Sigmoid colon (tissue), 7 donors: ENCODE measurements around the gene PPARD. TPM values are rescaled to one million over a fixed set of nuclear protein-coding genes. Genes with fewer than 3 reads are reported as not detected.
A peak's percentile ranks its signal among the peaks of the same experiment; 100 is the strongest.

Experiments used
- DNase-seq: peaks from one replicate; pipeline ENCODE4 v3.0.0-alpha.2; 2019
- H3K27ac ChIP-seq, 4 donors: fragments of 200-600 bp; sonication (generic); one replicate each; pipeline ENCODE4 v1.5.1; 2016 to 2019; ENCODE audit warnings: mild to moderate bottlenecking in 1 of 4
- H3K27me3 ChIP-seq, 3 donors: fragments of 200-600 bp; sonication (generic); one replicate each; pipeline ENCODE4 v1.5.1; 2019; ENCODE audit warnings: mild to moderate bottlenecking in 1 of 3
- H3K36me3 ChIP-seq, 4 donors: fragments of 200-600 bp; sonication (generic); one replicate each; pipeline ENCODE4 v1.5.1; 2016 to 2019
- H3K4me1 ChIP-seq, 4 donors: fragments of 200-600 bp; sonication (generic); one replicate each; pipeline ENCODE4 v1.5.1; 2017 to 2019
- H3K4me3 ChIP-seq, 4 donors: fragments of 200-600 bp; sonication (generic); one replicate each; pipeline ENCODE4 v1.5.1; 2017 to 2019; ENCODE audit warnings: mild to moderate bottlenecking in 2 of 4, moderate library complexity in 1 of 4
- H3K9me3 ChIP-seq, 4 donors: fragments of 200-600 bp in 3 of 4; sonication (generic) in 3 of 4; one replicate each; pipeline versions ENCODE4 v1.5.1 to v1.6.1; 2013 to 2019
- EP300 ChIP-seq, 4 donors: sonication (generic); formaldehyde crosslinking; IDR thresholded peaks; one replicate each; pipeline ENCODE4 v1.6.1; 2017; ENCODE audit warnings: antibody characterized with exemption in 4 of 4
- POLR2A ChIP-seq, 2 donors: fragments of 450-650 bp; IDR thresholded peaks; one replicate each; pipeline ENCODE4 v1.6.1; 2016; ENCODE audit warnings: antibody characterized with exemption in 2 of 2, mild to moderate bottlenecking in 2 of 2, moderate library complexity in 2 of 2
- POLR2AphosphoS5 ChIP-seq, 4 donors: sonication (generic); formaldehyde crosslinking; IDR thresholded peaks; one replicate each; pipeline ENCODE4 v1.6.1; 2017; ENCODE audit warnings: antibody characterized with exemption in 4 of 4
- WGBS, 2 donors: extraction: QIAGEN DNeasy Blood & Tissue Kit; methylation state at CpG; one replicate each; pipeline ENCODE4 v1.1.7; 2013; 5-methylcytosine and 5-hydroxymethylcytosine counted together
- intact Hi-C: fragments of 100-400 bp; cut with DNase I; formaldehyde crosslinking; loops from one replicate; pipeline ENCODE4 v1.15.1; 2023
- polyA plus RNA-seq, 3 donors: library from polyadenylated mRNA; stranded (reverse); fragments of 200-250 nt; gene quantifications; one replicate each; pipeline ENCODE4 v1.2.3, GENCODE V29; 2013
- total RNA-seq, 4 donors: library from RNA; depleted of rRNA; stranded (reverse); fragments of >200 nt; gene quantifications; one replicate each; pipeline ENCODE4 v1.1.0, GENCODE V29; 2016
- TF ChIP-seq, protein P1 (sequence below), 4 experiments: fragments of 450-650 bp in 3 of 4; fragments of 200-600 bp in 1 of 4; IDR thresholded peaks; one replicate each; pipeline ENCODE4 v1.5.1; 2016 to 2019; ENCODE audit warnings: antibody characterized with exemption in 4 of 4, mild to moderate bottlenecking in 3 of 4, moderate library complexity in 2 of 4
- donor health status: healthy with polysubstance abuse.
- donor health status: Bipolar disorder and iron deficiency.
- donor health status: healthy.

Gene PPARD
- total and polyA plus RNA-seq, 7 donors: 5.8 to 75.4 (median 16.8) TPM

DNA sequence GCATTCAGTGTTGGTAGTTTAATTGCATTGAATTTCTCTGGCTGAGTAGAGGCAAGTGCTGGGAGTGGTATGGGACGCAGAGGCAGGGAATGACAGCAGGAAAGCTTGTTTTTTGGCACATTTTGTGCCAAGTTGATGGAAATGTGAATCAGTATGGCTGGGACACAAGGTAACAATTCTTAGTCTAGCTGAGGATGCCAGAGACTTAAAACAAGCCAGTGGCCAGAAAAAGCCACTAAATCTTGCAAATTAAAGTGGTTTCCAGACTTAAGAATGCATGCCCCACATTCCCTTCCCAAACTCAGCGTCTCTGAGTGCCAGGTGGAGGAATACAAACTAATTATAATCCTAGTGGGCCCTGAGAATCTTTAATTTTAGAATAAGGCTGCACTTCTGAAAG, 35.9 kb downstream of the PPARD start:
- H3K27me3 ChIP-seq: no peaks in the 10 kb centered on the region
- no peaks in the 10 kb centered on the region for H3K9me3 ChIP-seq
- 91 to 95% methylated on average over 2 of the region's 2 CpGs for WGBS, 2 donors
- intact Hi-C loops: no loop called here
- H3K4me3 ChIP-seq: no peak overlapping the region
- peaks cover 0 to 41% (median 21%) of the 10 kb centered on the region in 4 donors for H3K4me1 ChIP-seq
- H3K36me3 ChIP-seq: no peaks in the 10 kb centered on the region
- DNase-seq: no peak
- H3K27ac ChIP-seq: no peak overlapping the region
- TF ChIP-seq, protein P1, sequence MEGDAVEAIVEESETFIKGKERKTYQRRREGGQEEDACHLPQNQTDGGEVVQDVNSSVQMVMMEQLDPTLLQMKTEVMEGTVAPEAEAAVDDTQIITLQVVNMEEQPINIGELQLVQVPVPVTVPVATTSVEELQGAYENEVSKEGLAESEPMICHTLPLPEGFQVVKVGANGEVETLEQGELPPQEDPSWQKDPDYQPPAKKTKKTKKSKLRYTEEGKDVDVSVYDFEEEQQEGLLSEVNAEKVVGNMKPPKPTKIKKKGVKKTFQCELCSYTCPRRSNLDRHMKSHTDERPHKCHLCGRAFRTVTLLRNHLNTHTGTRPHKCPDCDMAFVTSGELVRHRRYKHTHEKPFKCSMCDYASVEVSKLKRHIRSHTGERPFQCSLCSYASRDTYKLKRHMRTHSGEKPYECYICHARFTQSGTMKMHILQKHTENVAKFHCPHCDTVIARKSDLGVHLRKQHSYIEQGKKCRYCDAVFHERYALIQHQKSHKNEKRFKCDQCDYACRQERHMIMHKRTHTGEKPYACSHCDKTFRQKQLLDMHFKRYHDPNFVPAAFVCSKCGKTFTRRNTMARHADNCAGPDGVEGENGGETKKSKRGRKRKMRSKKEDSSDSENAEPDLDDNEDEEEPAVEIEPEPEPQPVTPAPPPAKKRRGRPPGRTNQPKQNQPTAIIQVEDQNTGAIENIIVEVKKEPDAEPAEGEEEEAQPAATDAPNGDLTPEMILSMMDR (IDR thresholded peaks at IDR 0.05): no peak
- no peak for TF ChIP-seq POLR2AphosphoS5 (IDR thresholded peaks at IDR 0.05)
- no peak for TF ChIP-seq POLR2A (IDR thresholded peaks at IDR 0.05)
- no peak for TF ChIP-seq EP300 (IDR thresholded peaks at IDR 0.05)

DNA sequence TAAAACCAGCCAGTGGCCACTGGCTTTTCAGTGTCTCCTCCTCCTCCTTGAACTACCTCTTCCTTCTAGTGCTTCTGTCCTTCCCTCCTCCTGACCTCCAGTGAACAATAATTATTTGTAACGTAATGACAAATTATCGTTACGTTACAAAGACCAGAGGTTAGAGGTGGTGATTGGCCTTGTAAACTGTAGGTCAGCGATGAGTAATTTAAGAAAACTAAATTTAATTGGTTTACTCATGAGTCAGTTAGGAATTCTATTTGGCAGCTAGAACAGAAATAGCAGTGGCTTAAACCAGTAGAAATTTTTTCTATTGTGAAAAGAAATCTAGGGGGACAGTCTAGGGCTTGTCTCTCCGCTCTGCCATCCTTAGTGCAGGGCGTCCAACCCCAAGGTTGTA, 38.8 kb downstream of the PPARD start:
- Histone ChIP-seq H3K27ac (no peak overlapping the region), H3K27me3 (no peaks in the 10 kb centered on the region), H3K9me3 (no peaks in the 10 kb centered on the region), H3K4me1 (peaks cover 0 to 42% (median 25%) of the 10 kb centered on the region in 4 donors), H3K4me3 (no peak overlapping the region), H3K36me3 (no peaks in the 10 kb centered on the region)
- no peak for TF ChIP-seq POLR2AphosphoS5 (IDR thresholded peaks at IDR 0.05)
- TF ChIP-seq POLR2A (IDR thresholded peaks at IDR 0.05): no peak
- TF ChIP-seq EP300 (IDR thresholded peaks at IDR 0.05): no peak
- TF ChIP-seq, protein P1 (IDR thresholded peaks at IDR 0.05): no peak
- WGBS, 2 donors: 92 to 95% methylated on average over 6 of the region's 6 CpGs
- intact Hi-C loops: no loop called here
- no peak for DNase-seq

DNA sequence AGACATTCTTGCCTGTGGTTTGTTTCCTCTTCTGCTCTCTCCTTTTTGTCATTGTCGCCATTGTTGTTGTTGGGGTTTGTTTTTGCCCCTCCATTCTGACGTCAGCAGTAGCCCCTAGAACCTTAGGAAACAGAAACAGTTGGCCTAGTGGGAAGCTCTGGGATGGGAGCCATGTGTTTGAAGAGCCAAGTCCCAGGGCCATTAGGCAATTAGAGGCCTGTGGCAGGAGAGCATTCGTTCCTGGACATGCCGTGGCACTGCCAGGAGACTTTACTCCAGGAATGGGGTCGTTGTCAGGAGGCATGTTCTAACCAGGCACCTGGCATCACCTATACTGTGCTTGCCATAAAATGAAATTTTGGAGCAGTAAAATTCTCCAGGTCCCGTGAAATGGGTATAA, 39.7 kb downstream of the PPARD start:
- H3K4me3 ChIP-seq: no peak overlapping the region
- DNase-seq: no peak
- H3K36me3 ChIP-seq: no peaks in the 10 kb centered on the region
- no peaks in the 10 kb centered on the region for H3K27me3 ChIP-seq
- intact Hi-C loops: no loop called here
- TF ChIP-seq EP300 (IDR thresholded peaks at IDR 0.05) (no peak), POLR2AphosphoS5 (IDR thresholded peaks at IDR 0.05) (no peak), POLR2A (IDR thresholded peaks at IDR 0.05) (no peak)
- TF ChIP-seq, protein P1 (IDR thresholded peaks at IDR 0.05): no peak
- peaks cover 0 to 33% (median 19%) of the 10 kb centered on the region in 4 donors for H3K4me1 ChIP-seq
- H3K27ac ChIP-seq: no peak overlapping the region
- H3K9me3 ChIP-seq: no peaks in the 10 kb centered on the region
- WGBS, 2 donors: 82 to 92% methylated on average over 6 of the region's 6 CpGs

DNA sequence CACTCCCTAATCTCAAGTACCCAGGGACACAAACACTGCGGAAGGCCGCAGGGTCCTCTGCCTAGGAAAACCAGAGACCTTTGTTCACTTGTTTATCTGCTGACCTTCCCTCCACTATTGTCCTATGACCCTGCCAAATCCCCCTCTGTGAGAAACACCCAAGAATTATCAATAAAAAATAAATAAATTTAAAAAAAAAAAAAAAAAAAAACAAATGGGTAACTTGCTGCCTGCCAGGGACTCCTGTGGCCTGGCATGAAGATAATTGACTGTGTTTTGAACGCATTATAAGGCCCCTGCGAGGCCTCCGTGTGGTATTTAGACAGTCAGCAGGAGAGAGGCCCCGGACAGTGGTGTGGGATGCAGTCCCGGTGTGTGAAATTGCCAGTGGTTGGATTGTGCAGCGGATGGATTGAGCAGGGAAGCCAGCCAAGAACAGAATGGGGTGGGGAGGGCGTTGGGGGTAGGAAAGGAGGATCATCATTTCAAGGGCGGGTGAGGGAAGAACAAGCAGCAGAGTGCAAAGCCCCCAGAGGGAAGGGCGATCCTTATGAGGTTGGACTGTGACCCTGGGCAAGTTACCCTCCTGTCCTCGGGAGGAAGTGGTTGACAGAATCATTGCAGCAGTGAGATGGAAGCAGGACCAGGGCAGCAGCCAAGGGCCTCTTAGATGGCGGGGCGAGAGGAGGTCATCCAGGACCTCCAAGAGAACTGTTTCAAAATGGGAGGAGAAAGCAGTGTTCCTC, 43.3 kb downstream of the PPARD start:
- H3K9me3 ChIP-seq: no peaks in the 10 kb centered on the region
- peak; percentile 71 for DNase-seq
- H3K36me3 ChIP-seq: no peaks in the 10 kb centered on the region
- H3K4me1 ChIP-seq: peaks cover 0 to 19% (median 12%) of the 10 kb centered on the region in 4 donors
- intact Hi-C loops: no loop called here
- TF ChIP-seq EP300 (IDR thresholded peaks at IDR 0.05) (no peak), POLR2AphosphoS5 (IDR thresholded peaks at IDR 0.05) (peak in 1 of 4 donors; percentile 14), POLR2A (IDR thresholded peaks at IDR 0.05) (no peak)
- TF ChIP-seq, protein P1 (IDR thresholded peaks at IDR 0.05): no peak
- 67 to 71% methylated on average over 12 of the region's 14 CpGs for WGBS, 2 donors
- H3K27ac ChIP-seq: peak overlapping the region in 2 of 4 donors; percentile 25 to 55
- no peaks in the 10 kb centered on the region for H3K27me3 ChIP-seq
- no peak overlapping the region for H3K4me3 ChIP-seq
